ENCODE data around the gene SCARB1.

DNA sequence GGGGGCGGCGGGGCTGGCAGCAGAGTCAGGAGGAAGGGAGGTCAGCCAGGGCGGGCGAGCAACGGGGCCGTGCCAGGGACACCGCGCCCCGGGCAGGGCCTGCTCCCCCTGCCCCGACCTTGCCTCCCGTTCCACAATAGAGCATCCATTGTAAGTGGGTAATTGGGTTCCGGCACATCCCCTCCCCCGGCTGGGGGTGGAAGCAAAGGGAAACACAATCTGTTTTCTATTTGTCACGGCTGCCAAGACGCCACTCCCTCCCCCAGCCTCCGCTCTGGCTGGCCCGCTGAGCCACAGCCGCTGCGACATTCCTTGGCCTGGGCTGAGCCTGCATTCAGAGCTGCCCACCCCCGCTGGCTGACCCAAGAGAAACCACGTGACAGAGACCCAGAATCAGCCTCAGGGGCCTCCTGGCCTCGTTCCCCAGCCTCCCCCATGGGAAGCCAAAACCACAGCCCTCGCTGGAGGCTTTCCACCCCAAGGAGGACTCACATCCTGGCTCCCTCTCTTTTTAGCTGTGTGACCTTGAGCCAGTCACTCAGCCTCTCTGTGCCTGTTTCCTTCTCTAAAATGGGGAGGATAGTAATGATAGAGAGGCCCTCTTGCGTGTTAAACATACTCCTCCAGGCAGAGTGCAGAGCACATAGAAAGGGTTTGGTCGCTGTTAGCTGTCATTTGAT is 117.6 kb downstream of the SCARB1 start:
- TF ChIP-seq EP300 (IDR thresholded peaks at IDR 0.05) = peak; percentile 47
- TF ChIP-seq CTCF (IDR thresholded peaks at IDR 0.05) = peak in 1 of 3 donors; percentile 16
- no peak for TF ChIP-seq POLR2A (IDR thresholded peaks at IDR 0.05)
